ENCODE data around the gene CCRL2. TPM values are rescaled to one million over a fixed set of nuclear protein-coding genes. Genes with fewer than 3 reads are reported as not detected.

Gene CCRL2
- total and polyA plus RNA-seq, 8 donors, result 0.24 to 2.2 (median 0.82) TPM

DNA sequence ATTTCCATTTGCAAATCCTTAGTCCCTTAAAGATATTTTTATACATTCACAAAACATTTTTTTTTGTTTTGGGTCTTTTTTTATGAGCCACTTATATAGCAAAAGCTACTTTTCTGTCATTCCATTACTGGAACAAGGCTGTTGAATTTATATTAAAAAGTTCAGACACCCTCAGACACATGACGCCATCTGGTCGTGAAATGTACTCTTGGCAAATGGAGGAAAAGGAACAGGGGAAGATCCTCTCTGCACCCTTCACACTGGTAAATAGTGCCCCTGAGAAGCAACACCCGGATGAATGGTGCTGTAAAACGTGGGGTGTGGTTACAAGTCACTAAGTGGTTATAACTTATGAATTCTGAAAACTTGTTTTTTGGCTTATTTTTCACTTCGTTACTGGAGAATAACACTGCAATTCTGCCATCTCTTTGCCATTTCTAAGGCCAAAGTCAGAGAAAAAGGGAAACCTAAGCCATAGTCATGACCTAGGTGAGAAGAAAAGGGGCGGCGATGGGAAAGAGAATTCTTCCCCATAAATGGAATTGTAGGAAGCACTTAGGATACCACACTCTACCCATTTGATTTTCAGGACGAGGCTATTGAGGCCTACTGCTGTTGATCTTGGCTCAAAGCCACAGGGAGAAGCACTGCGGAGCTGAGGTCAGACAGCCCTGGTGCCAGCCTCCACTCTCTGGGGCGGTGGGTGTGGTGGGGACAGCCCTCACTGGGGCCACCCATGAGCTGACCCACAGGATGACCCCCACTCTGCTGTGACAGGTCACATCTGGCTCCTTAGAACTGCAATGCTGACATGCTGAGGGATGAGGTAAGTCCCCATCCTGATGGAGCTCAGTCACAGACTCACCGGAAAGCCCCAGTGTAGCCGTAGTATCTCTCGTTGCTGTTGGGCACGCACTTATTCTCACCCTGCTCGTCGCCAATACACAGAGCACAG lies 35.8 kb downstream of the CCRL2 start:
- Histone ChIP-seq H3K4me3 (no peak overlapping the region), H3K27ac (no peak overlapping the region), H3K4me1 (no peaks in the 10 kb centered on the region), H3K27me3 (no peaks in the 10 kb centered on the region), H3K36me3 (peaks cover 0 to 22% (median 0%) of the 10 kb centered on the region in 3 donors), H3K9me3 (no peaks in the 10 kb centered on the region)
- no peak for DNase-seq
- ATAC-seq, result peak in 2 of 4 donors; percentile 37 to 68
- FAIRE-seq, result no peak
- intact Hi-C loops (cut with DNase I), result no loop called here
- TF ChIP-seq, protein P1, sequence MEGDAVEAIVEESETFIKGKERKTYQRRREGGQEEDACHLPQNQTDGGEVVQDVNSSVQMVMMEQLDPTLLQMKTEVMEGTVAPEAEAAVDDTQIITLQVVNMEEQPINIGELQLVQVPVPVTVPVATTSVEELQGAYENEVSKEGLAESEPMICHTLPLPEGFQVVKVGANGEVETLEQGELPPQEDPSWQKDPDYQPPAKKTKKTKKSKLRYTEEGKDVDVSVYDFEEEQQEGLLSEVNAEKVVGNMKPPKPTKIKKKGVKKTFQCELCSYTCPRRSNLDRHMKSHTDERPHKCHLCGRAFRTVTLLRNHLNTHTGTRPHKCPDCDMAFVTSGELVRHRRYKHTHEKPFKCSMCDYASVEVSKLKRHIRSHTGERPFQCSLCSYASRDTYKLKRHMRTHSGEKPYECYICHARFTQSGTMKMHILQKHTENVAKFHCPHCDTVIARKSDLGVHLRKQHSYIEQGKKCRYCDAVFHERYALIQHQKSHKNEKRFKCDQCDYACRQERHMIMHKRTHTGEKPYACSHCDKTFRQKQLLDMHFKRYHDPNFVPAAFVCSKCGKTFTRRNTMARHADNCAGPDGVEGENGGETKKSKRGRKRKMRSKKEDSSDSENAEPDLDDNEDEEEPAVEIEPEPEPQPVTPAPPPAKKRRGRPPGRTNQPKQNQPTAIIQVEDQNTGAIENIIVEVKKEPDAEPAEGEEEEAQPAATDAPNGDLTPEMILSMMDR (IDR thresholded peaks at IDR 0.05), result peak in 1 of 4 donors; percentile 35
- WGBS, 2 donors, result 66 to 70% methylated on average over 16 of the region's 16 CpGs

GRCh38 chr3:46447228-46447985 lies 40.3 kb downstream of the CCRL2 start:
- no peak overlapping the region for H3K27ac ChIP-seq
- H3K4me1 ChIP-seq, result no peaks in the 10 kb centered on the region
- peak in 1 of 4 donors; percentile 41 for ATAC-seq
- no peak for DNase-seq
- intact Hi-C loops (cut with DNase I), result no loop called here
- WGBS, 2 donors, result 74 to 85% methylated on average over 5 of the region's 5 CpGs
- H3K9me3 ChIP-seq, result no peaks in the 10 kb centered on the region
- FAIRE-seq, result no peak
- peaks cover 0 to 16% (median 0%) of the 10 kb centered on the region in 3 donors for H3K36me3 ChIP-seq
- H3K27me3 ChIP-seq, result no peaks in the 10 kb centered on the region
- no peak overlapping the region for H3K4me3 ChIP-seq
- TF ChIP-seq, protein P1 (IDR thresholded peaks at IDR 0.05), result no peak

DNA sequence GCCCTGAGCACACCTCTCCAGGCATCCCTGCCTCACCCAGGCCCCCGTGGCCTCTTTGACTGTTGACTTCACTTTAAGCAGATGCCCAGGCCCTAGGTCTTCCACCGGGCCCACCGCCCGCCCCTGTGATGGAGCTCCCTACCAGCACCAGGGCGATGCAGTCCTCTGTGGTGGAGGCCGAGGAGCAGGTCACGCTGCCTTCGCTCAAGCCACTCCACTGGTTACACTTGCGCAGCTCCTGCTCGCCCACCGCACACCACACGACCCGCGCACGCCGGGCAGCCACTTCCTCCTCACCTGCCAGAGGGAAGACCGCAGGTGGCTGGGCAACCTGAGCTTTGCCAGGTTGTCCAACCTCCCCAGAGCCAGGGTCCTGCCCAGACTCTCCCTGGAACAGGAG lies 41.7 kb downstream of the CCRL2 start:
- FAIRE-seq, result no peak
- DNase-seq, result no peak
- no peak overlapping the region for H3K27ac ChIP-seq
- no peaks in the 10 kb centered on the region for H3K9me3 ChIP-seq
- peaks cover 0 to 16% (median 0%) of the 10 kb centered on the region in 3 donors for H3K36me3 ChIP-seq
- TF ChIP-seq, protein P1 (IDR thresholded peaks at IDR 0.05), result no peak
- H3K27me3 ChIP-seq, result no peaks in the 10 kb centered on the region
- WGBS, 2 donors, result 93 to 94% methylated on average over 17 of the region's 17 CpGs
- no peaks in the 10 kb centered on the region for H3K4me1 ChIP-seq
- H3K4me3 ChIP-seq, result no peak overlapping the region
- intact Hi-C loops (cut with DNase I), result no loop called here
- no peak for ATAC-seq

GRCh38 chr3:46449755-46450552 lies 42.9 kb downstream of the CCRL2 start:
- ATAC-seq (no peak), FAIRE-seq (no peak), DNase-seq (no peak)
- intact Hi-C loops (cut with DNase I), result no loop called here
- no peaks in the 10 kb centered on the region for H3K4me1 ChIP-seq
- H3K27me3 ChIP-seq, result no peaks in the 10 kb centered on the region
- peaks cover 0 to 16% (median 0%) of the 10 kb centered on the region in 3 donors for H3K36me3 ChIP-seq
- 63 to 73% methylated on average over 14 of the region's 14 CpGs for WGBS, 2 donors
- TF ChIP-seq, protein P1 (IDR thresholded peaks at IDR 0.05), result peak; percentile 13 to 51 (median 35)
- no peaks in the 10 kb centered on the region for H3K9me3 ChIP-seq
- no peak overlapping the region for H3K27ac ChIP-seq
- no peak overlapping the region for H3K4me3 ChIP-seq
